ENCODE results near the gene ASS1. TPM values are rescaled to one million over a fixed set of nuclear protein-coding genes. Genes with fewer than 3 reads are reported as not detected.

The ASS1 gene
- total and polyA plus RNA-seq, 10 donors = 15.4 to 37.4 (median 26.6) TPM

GRCh38 chr9:130447193-130447816, 2.5 kb downstream of the ASS1 start:
- TF ChIP-seq POLR2AphosphoS5 (IDR thresholded peaks at IDR 0.05) = no peak
- no peak for TF ChIP-seq CTCF (IDR thresholded peaks at IDR 0.05 in 8 of 11, conservative IDR thresholded peaks at IDR 0.05 in 3 of 11)
- no peak for TF ChIP-seq POLR2A (IDR thresholded peaks at IDR 0.05)
- H3K4me3 ChIP-seq = no peak overlapping the region
- peaks cover 0 to under 1% (median 0%) of the 10 kb centered on the region in 8 donors for H3K9me3 ChIP-seq
- 82 to 88% (median 84%) methylated on average over 10 to 12 of the region's 12 CpGs for WGBS, 5 donors
- intact Hi-C loops (cut with DNase I; ENCODE audit: low total_unique reads) = no loop called here
- H3K4me1 ChIP-seq = peaks cover 34 to 72% (median 58%) of the 10 kb centered on the region in 6 donors
- H3K27ac ChIP-seq = peak overlapping the region in 2 of 8 donors; percentile 41
- peaks cover 0 to 85% (median 19%) of the 10 kb centered on the region in 7 donors for H3K27me3 ChIP-seq (replicated peaks in 1 of 7)
- DNase-seq = no peak
- H3K36me3 ChIP-seq = no peaks in the 10 kb centered on the region

GRCh38 chr9:130448035-130448624, 3.4 kb downstream of the ASS1 start:
- H3K4me3 ChIP-seq = no peak overlapping the region
- H3K27me3 ChIP-seq (replicated peaks in 1 of 7) = peaks cover 0 to 79% (median 19%) of the 10 kb centered on the region in 7 donors
- H3K27ac ChIP-seq = no peak overlapping the region
- intact Hi-C loops (cut with DNase I; ENCODE audit: low total_unique reads) = no loop called here
- no peak for TF ChIP-seq CTCF (IDR thresholded peaks at IDR 0.05 in 8 of 11, conservative IDR thresholded peaks at IDR 0.05 in 3 of 11)
- TF ChIP-seq POLR2A (IDR thresholded peaks at IDR 0.05) = no peak
- TF ChIP-seq POLR2AphosphoS5 (IDR thresholded peaks at IDR 0.05) = no peak
- peaks cover 34 to 74% (median 59%) of the 10 kb centered on the region in 6 donors for H3K4me1 ChIP-seq
- DNase-seq = no peak
- 41 to 64% (median 47%) methylated on average over 11 to 12 of the region's 12 CpGs for WGBS, 5 donors
- H3K9me3 ChIP-seq = no peaks in the 10 kb centered on the region
- H3K36me3 ChIP-seq = no peaks in the 10 kb centered on the region

GRCh38 chr9:130448771-130449603, 4.2 kb downstream of the ASS1 start:
- intact Hi-C loops (cut with DNase I; ENCODE audit: low total_unique reads) = no loop called here
- TF ChIP-seq CTCF (IDR thresholded peaks at IDR 0.05 in 8 of 11, conservative IDR thresholded peaks at IDR 0.05 in 3 of 11) = no peak
- TF ChIP-seq POLR2A (IDR thresholded peaks at IDR 0.05) = no peak
- no peak for TF ChIP-seq POLR2AphosphoS5 (IDR thresholded peaks at IDR 0.05)
- no peaks in the 10 kb centered on the region for H3K9me3 ChIP-seq
- 84 to 93% (median 91%) methylated on average over 10 of the region's 10 CpGs for WGBS, 5 donors
- H3K4me3 ChIP-seq = no peak overlapping the region
- no peak overlapping the region for H3K27ac ChIP-seq
- peaks cover 0 to 78% (median 18%) of the 10 kb centered on the region in 7 donors for H3K27me3 ChIP-seq (replicated peaks in 1 of 7)
- DNase-seq = no peak
- H3K4me1 ChIP-seq = peaks cover 34 to 82% (median 62%) of the 10 kb centered on the region in 6 donors
- no peaks in the 10 kb centered on the region for H3K36me3 ChIP-seq

Data from spleen (tissue), 11 donors.